ENCODE data around the gene VIPR2. TPM values are rescaled to one million over a fixed set of nuclear protein-coding genes. Genes with fewer than 3 reads are reported as not detected.

VIPR2 gene
- total RNA-seq, 1 donor from 2014 or later, result 4.5 TPM

DNA sequence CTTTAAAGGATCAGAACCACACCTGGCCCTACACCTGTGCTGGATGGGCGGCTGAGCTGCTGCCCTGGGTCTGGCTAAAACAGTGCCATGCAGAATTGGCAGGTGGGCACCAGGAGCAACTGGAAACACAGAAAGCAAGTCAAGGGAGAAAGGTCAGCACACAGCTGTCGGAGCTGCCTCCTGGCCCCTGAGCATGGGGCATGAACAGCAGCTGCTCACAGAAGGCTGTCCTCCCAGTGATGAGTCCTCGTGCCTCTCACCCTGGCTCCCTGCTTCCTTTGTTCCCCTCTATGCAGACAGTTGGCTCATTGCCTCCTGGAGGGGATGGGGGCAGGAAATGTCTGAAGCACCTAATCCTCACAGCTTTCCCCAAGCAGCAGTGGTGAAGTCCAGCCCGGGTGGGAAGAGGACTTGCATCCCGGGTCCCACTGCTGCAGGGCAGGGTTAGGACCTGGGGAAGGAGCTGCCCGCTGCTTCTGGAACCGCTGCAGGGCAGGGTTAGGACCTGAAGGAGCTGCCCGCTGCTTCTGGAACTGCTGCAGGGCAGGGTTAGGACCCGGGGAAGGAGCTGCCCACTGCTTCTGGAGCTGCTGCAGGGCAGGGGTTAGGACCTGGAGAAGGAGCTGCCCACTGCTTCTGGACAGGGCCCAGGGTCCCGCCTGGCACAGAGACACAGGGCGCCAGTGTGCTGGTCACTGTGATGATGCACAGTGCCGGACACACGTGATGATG is 37.3 kb downstream of the VIPR2 start:
- peaks cover 5% of the 10 kb centered on the region for H3K27me3 ChIP-seq
- no peak overlapping the region for H3K27ac ChIP-seq
- TF ChIP-seq CTCF (IDR thresholded peaks at IDR 0.05), result no peak
- DNase-seq, result peak; percentile 59
- H3K4me3 ChIP-seq, result no peak overlapping the region
- intact Hi-C loops (cut with DNase I), result no loop called here
- no peaks in the 10 kb centered on the region for H3K9me3 ChIP-seq
- no peak for ATAC-seq
- no peaks in the 10 kb centered on the region for H3K36me3 ChIP-seq
- H3K4me1 ChIP-seq, result no peaks in the 10 kb centered on the region

- TF ChIP-seq CTCF (IDR thresholded peaks at IDR 0.05), result no peak
- DNase-seq (peak; percentile 57), ATAC-seq (no peak)
- H3K4me1 ChIP-seq, result no peaks in the 10 kb centered on the region
- no peak overlapping the region for H3K4me3 ChIP-seq
- H3K36me3 ChIP-seq, result no peaks in the 10 kb centered on the region
- no peaks in the 10 kb centered on the region for H3K27me3 ChIP-seq
- intact Hi-C loops (cut with DNase I), result no loop called here
- H3K27ac ChIP-seq, result no peak overlapping the region
- no peaks in the 10 kb centered on the region for H3K9me3 ChIP-seq
Measured at GRCh38 chr7:159105832-159106811, 38.5 kb downstream of the VIPR2 start.

DNA sequence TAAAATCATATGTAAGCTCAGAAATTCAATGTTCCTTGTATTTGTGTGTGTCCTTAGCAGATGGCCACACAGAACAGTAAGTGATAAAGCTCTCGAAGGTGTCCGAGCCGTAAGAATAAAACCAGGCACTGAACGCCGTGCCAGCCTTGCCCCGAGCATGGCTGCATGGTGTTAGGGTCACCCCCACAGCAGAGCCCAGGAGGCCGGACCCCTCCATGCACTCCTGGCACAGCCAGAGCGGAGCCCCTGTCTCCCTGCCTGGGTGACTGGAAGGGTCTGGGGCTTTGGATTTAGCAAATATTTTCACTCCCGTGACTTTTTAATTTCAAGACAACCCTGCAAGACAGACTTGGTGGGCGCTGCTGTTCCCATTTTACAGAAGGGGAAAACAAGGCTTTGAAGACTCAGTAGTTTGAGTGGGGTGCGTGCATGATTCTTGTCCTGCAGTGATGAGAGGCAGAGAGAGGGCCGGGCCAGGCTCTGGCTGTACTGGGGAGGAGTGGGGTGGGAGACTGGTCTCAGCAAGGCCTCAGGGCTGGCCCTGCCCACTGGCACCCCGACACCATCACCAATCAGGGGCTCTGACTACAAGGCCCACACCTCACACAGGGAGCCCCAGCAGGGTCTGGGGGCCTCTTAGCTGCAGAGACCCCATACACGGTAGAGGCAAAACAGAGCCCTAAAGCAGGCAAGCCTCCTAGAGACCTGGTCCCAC is 39.4 kb downstream of the VIPR2 start:
- TF ChIP-seq CTCF (IDR thresholded peaks at IDR 0.05), result no peak
- Histone ChIP-seq H3K9me3 (no peaks in the 10 kb centered on the region), H3K36me3 (no peaks in the 10 kb centered on the region), H3K4me1 (no peaks in the 10 kb centered on the region), H3K27ac (no peak overlapping the region), H3K27me3 (no peaks in the 10 kb centered on the region), H3K4me3 (no peak overlapping the region)
- ATAC-seq, result no peak
- peak; percentile 50 for DNase-seq
- intact Hi-C loops (cut with DNase I), result no loop called here

- DNase-seq (peak; percentile 59), ATAC-seq (peak; percentile 38)
Measured at GRCh38 chr7:159104188-159104920, 40.3 kb downstream of the VIPR2 start.

More at GRCh38 chr7:159104188-159104920, 40.3 kb downstream of the VIPR2 start:
- Histone ChIP-seq H3K27me3 (no peaks in the 10 kb centered on the region), H3K27ac (no peak overlapping the region), H3K36me3 (no peaks in the 10 kb centered on the region), H3K4me1 (peaks cover 4% of the 10 kb centered on the region), H3K9me3 (no peaks in the 10 kb centered on the region), H3K4me3 (no peak overlapping the region)
- intact Hi-C loops (cut with DNase I), result no loop called here
- TF ChIP-seq CTCF (IDR thresholded peaks at IDR 0.05), result no peak

All from upper lobe of right lung (tissue), 1 donor.